Loucy (cell line): ENCODE results near the gene ACOT11.

ENCODE experiments used
- H2AFZ ChIP-seq: fragments of 200-600 bp; sonication (generic); 2 replicates; pipeline ENCODE4 v1.6.0; 2016; ENCODE audit warnings: antibody characterized with exemption, mild to moderate bottlenecking, low read length, moderate library complexity
- H3F3A ChIP-seq: fragments of 200-600 bp; 2 replicates; pipeline ENCODE4 v1.6.0; 2016; ENCODE audit warnings: antibody characterized with exemption, low read depth, mild to moderate bottlenecking
- H3K27me3 ChIP-seq: fragments of 200-600 bp; sonication (generic); 2 replicates; pipeline ENCODE4 v1.6.1; 2014; ENCODE audit warnings: low read length, mild to moderate bottlenecking; ENCODE audit not compliant: insufficient read depth, poor library complexity, severe bottlenecking
- H3K36me3 ChIP-seq: fragments of 200-600 bp; sonication (generic); 2 replicates; pipeline ENCODE4 v1.6.1; 2016; ENCODE audit warnings: low read length; ENCODE audit not compliant: insufficient read depth
- H3K4me1 ChIP-seq: fragments of 200-600 bp; sonication (generic); 2 replicates; pipeline ENCODE4 v1.5.1; 2014; ENCODE audit warnings: low read length, mild to moderate bottlenecking; ENCODE audit not compliant: insufficient read depth, poor library complexity, severe bottlenecking
- H3K4me2 ChIP-seq: fragments of 200-600 bp; sonication (generic); 2 replicates; pipeline ENCODE4 v1.6.0; 2014; ENCODE audit warnings: antibody characterized with exemption, low read length, low read depth, mild to moderate bottlenecking; ENCODE audit not compliant: poor library complexity, severe bottlenecking
- H3K4me3 ChIP-seq: fragments of 200-600 bp; sonication (generic); 2 replicates; pipeline ENCODE4 v1.5.1; 2014; ENCODE audit warnings: low read length, mild to moderate bottlenecking, mixed read lengths; ENCODE audit not compliant: poor library complexity, severe bottlenecking
- H3K79me2 ChIP-seq: fragments of 200-600 bp; sonication (generic); 2 replicates; pipeline ENCODE4 v1.6.1; 2014; ENCODE audit warnings: low read length; ENCODE audit not compliant: insufficient read depth
- H3K9ac ChIP-seq: fragments of 200-600 bp; sonication (generic); 2 replicates; pipeline ENCODE4 v1.6.0; 2014; ENCODE audit warnings: mild to moderate bottlenecking, low read depth, low read length, moderate library complexity; ENCODE audit not compliant: poor library complexity, severe bottlenecking
- H3K9me2 ChIP-seq: fragments of 200-600 bp; sonication (generic); replicated peaks from 2 replicates; pipeline ENCODE4 v1.6.1; 2016; ENCODE audit warnings: low read depth, low read length, mixed read lengths
- H3K9me3 ChIP-seq: fragments of 200-600 bp; sonication (generic); 2 replicates; pipeline ENCODE4 v1.6.1; 2014; ENCODE audit warnings: mild to moderate bottlenecking, antibody characterized with exemption, low read length, low read depth; ENCODE audit not compliant: insufficient read depth
- H4K20me1 ChIP-seq: fragments of 200-600 bp; sonication (generic); 2 replicates; pipeline ENCODE4 v1.6.0; 2014; ENCODE audit warnings: antibody characterized with exemption, low read length, mild to moderate bottlenecking; ENCODE audit not compliant: insufficient read depth, poor library complexity, severe bottlenecking
- EZH2phosphoT487 ChIP-seq: fragments of 200-600 bp; IDR thresholded peaks from 2 replicates; pipeline ENCODE4 v1.6.1; 2018; ENCODE audit warnings: antibody characterized with exemption, mild to moderate bottlenecking, moderate library complexity, borderline replicate concordance
- TF ChIP-seq, protein P1 (sequence below): fragments of 200-600 bp; sonication (generic); conservative IDR thresholded peaks from 2 replicates; pipeline ENCODE4 v1.5.1; 2014; ENCODE audit warnings: mild to moderate bottlenecking, antibody characterized with exemption, low read length

Gene ACOT11

DNA sequence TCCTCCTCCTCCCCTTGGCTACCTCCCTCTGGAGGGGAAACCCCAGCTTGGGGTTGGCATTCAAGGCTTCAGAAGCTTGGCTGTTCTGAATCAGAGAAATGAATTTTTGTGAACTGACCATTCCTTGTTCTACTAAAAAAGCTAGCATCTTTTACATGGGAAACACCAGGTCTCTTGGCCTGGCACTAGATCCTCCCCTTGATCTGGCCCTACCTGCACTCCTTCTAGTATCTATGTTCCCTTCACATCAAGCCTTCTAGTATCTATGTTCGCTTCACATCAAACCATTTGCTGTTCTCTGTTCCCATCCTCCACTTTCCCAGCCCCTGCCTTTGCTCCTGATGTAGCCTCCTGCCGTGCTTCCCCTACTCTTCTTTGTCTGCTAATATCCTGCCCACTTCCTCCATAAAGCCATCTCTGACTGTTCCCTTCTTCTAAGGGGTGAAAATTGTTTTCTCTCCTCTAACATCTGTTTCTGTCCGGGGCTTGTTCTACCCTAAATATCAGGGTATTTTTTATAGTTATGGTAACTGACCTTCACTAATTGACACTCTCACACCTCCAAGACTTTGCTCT is 49.5 kb downstream of the ACOT11 start:
- peak overlapping the region; percentile 36 for H3K4me2 ChIP-seq
- 0 out of 2 replicates have a peak overlapping the region, but pooled peaks have one; percentile 38 for H2AFZ ChIP-seq
- no peaks in the 10 kb centered on the region for H4K20me1 ChIP-seq
- no peaks in the 10 kb centered on the region for H3K36me3 ChIP-seq
- no peak overlapping the region for H3K9ac ChIP-seq
- H3K79me2 ChIP-seq = no peaks in the 10 kb centered on the region
- H3F3A ChIP-seq = no peaks in the 10 kb centered on the region
- H3K4me1 ChIP-seq = peaks cover 10% of the 10 kb centered on the region
- no peaks in the 10 kb centered on the region for H3K9me3 ChIP-seq
- H3K27me3 ChIP-seq = no peaks in the 10 kb centered on the region
- TF ChIP-seq, protein P1, sequence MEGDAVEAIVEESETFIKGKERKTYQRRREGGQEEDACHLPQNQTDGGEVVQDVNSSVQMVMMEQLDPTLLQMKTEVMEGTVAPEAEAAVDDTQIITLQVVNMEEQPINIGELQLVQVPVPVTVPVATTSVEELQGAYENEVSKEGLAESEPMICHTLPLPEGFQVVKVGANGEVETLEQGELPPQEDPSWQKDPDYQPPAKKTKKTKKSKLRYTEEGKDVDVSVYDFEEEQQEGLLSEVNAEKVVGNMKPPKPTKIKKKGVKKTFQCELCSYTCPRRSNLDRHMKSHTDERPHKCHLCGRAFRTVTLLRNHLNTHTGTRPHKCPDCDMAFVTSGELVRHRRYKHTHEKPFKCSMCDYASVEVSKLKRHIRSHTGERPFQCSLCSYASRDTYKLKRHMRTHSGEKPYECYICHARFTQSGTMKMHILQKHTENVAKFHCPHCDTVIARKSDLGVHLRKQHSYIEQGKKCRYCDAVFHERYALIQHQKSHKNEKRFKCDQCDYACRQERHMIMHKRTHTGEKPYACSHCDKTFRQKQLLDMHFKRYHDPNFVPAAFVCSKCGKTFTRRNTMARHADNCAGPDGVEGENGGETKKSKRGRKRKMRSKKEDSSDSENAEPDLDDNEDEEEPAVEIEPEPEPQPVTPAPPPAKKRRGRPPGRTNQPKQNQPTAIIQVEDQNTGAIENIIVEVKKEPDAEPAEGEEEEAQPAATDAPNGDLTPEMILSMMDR = no peak
- no peak for TF ChIP-seq EZH2phosphoT487
- H3K9me2 ChIP-seq = no peaks in the 10 kb centered on the region
- H3K4me3 ChIP-seq = no peak overlapping the region

DNA sequence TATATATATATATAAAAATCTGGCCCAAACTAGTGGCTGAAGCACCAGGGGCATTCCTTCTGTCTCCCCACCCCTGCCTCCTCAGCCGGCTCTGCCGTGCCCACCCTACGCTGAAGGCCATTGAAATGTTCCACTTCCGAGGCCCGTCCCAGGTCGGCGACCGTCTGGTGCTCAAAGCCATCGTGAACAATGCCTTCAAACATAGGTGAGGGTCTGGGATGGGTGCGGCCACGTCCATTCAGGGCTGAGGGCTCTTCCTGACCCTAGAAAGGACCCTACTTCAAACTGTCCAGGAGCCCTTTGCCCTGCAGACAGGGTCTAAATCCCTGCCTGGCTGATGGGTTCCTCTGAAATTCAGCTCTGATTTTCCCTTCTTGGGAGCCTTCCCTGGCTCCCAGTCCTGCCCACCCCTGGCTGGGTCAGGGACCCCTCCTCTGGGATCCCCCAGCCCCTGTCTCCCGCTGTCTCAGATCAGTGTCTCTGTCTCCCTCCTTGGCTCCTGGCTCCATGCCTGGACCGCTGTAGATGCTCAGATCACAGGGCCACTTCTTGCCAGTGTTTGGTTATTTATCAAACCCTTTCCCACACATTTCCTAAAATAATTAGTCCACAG is 51.3 kb downstream of the ACOT11 start:
- no peaks in the 10 kb centered on the region for H4K20me1 ChIP-seq
- no peaks in the 10 kb centered on the region for H3K27me3 ChIP-seq
- H3K9me2 ChIP-seq = no peaks in the 10 kb centered on the region
- H2AFZ ChIP-seq = no peak overlapping the region
- H3K4me1 ChIP-seq = peaks cover 21% of the 10 kb centered on the region
- H3F3A ChIP-seq = peaks cover 3% of the 10 kb centered on the region; the same call in 1 of the 2 replicates
- no peak overlapping the region for H3K4me3 ChIP-seq
- TF ChIP-seq EZH2phosphoT487 = no peak
- TF ChIP-seq, protein P1 = no peak
- H3K36me3 ChIP-seq = no peaks in the 10 kb centered on the region
- H3K79me2 ChIP-seq = no peaks in the 10 kb centered on the region
- H3K4me2 ChIP-seq = no peak overlapping the region
- no peaks in the 10 kb centered on the region for H3K9me3 ChIP-seq
- H3K9ac ChIP-seq = no peak overlapping the region

DNA sequence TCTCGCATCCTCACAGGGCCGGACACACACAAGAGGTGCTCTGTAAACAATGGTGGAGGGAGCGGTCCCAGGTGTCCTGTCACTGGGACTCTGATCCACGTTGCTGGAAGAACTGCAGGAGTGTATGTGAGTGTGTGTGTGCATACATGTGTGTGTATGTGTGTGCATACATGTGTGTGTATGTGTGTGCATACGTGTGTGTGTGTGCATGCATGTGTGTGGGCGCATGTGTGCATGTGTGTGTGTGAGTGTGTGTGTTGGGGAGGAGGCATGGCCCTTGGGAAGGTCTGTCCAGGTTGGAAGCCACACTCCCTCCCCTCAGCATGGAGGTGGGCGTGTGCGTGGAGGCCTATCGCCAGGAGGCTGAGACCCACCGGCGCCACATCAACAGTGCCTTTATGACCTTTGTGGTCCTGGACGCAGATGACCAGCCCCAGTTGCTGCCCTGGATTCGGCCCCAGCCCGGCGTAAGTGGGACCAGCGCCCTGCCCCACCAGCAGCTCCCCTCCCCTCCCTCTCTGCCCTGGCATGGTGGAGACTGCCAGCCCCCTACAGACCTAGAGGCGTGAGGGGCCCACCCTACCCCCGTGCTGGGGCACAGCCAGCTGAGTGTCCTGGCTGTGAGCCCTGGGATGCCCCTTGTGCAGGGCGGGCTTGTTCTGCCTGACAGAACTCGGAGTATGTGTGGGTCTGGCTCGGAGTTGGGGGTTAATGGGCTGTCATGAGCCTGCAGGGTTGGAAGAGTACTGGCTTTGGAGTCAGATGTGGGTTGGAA is 53.1 kb downstream of the ACOT11 start:
- H3K9me2 ChIP-seq = no peaks in the 10 kb centered on the region
- no peaks in the 10 kb centered on the region for H3K36me3 ChIP-seq
- H3F3A ChIP-seq = peaks cover 8% of the 10 kb centered on the region; the same call in 1 of the 2 replicates
- H3K4me3 ChIP-seq = no peak overlapping the region
- no peaks in the 10 kb centered on the region for H3K79me2 ChIP-seq
- no peaks in the 10 kb centered on the region for H4K20me1 ChIP-seq
- TF ChIP-seq, protein P1 = no peak
- TF ChIP-seq EZH2phosphoT487 = no peak
- H3K9me3 ChIP-seq = no peaks in the 10 kb centered on the region
- no peak overlapping the region for H3K4me2 ChIP-seq
- no peak overlapping the region for H3K9ac ChIP-seq
- no peak overlapping the region for H2AFZ ChIP-seq
- peaks cover 35% of the 10 kb centered on the region for H3K4me1 ChIP-seq
- no peaks in the 10 kb centered on the region for H3K27me3 ChIP-seq
